Measurements from ENCODE around the gene TPX2.
"Not testable (repeated sequence)": the region's sequence is repeated elsewhere in the genome, so short reads cannot be mapped to it uniquely, and the experiment has no call there.

DNA sequence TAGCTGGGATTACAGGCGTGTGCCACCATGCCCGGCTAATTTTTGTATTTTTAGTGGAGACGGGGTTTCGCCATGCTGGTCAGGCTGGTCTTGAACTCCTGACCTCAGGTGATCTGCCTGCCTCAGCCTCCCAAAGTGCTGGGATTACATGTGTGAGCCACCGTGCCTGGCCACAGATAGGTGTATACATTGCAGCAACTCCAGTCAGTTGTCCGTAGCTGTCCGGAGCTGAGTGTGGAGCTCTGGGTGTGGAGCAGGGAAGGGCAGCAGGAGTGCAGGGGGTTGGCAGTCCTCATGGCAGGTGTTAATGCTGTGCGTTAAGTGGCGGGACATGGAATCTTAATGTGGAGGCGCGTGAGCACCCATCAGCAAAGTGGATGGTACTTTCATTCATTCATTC lies 88.9 kb downstream of the TPX2 start:
- TF ChIP-seq, protein P1, sequence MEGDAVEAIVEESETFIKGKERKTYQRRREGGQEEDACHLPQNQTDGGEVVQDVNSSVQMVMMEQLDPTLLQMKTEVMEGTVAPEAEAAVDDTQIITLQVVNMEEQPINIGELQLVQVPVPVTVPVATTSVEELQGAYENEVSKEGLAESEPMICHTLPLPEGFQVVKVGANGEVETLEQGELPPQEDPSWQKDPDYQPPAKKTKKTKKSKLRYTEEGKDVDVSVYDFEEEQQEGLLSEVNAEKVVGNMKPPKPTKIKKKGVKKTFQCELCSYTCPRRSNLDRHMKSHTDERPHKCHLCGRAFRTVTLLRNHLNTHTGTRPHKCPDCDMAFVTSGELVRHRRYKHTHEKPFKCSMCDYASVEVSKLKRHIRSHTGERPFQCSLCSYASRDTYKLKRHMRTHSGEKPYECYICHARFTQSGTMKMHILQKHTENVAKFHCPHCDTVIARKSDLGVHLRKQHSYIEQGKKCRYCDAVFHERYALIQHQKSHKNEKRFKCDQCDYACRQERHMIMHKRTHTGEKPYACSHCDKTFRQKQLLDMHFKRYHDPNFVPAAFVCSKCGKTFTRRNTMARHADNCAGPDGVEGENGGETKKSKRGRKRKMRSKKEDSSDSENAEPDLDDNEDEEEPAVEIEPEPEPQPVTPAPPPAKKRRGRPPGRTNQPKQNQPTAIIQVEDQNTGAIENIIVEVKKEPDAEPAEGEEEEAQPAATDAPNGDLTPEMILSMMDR (IDR thresholded peaks at IDR 0.05), result not testable (repeated sequence)
- TF ChIP-seq, protein P2, sequence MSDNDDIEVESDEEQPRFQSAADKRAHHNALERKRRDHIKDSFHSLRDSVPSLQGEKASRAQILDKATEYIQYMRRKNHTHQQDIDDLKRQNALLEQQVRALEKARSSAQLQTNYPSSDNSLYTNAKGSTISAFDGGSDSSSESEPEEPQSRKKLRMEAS (IDR thresholded peaks at IDR 0.05), result not testable (repeated sequence)
- TF ChIP-seq, protein P3, sequence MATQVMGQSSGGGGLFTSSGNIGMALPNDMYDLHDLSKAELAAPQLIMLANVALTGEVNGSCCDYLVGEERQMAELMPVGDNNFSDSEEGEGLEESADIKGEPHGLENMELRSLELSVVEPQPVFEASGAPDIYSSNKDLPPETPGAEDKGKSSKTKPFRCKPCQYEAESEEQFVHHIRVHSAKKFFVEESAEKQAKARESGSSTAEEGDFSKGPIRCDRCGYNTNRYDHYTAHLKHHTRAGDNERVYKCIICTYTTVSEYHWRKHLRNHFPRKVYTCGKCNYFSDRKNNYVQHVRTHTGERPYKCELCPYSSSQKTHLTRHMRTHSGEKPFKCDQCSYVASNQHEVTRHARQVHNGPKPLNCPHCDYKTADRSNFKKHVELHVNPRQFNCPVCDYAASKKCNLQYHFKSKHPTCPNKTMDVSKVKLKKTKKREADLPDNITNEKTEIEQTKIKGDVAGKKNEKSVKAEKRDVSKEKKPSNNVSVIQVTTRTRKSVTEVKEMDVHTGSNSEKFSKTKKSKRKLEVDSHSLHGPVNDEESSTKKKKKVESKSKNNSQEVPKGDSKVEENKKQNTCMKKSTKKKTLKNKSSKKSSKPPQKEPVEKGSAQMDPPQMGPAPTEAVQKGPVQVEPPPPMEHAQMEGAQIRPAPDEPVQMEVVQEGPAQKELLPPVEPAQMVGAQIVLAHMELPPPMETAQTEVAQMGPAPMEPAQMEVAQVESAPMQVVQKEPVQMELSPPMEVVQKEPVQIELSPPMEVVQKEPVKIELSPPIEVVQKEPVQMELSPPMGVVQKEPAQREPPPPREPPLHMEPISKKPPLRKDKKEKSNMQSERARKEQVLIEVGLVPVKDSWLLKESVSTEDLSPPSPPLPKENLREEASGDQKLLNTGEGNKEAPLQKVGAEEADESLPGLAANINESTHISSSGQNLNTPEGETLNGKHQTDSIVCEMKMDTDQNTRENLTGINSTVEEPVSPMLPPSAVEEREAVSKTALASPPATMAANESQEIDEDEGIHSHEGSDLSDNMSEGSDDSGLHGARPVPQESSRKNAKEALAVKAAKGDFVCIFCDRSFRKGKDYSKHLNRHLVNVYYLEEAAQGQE (IDR thresholded peaks at IDR 0.05), result not testable (repeated sequence)
- not testable (repeated sequence) for TF ChIP-seq RAD21 (conservative IDR thresholded peaks at IDR 0.05 in 1 of 2, IDR thresholded peaks at IDR 0.05 in 1 of 2); POLR2A (IDR thresholded peaks at IDR 0.05; ENCODE audit: low read length); FOXS1 (CRISPR knock-in tag; IDR thresholded peaks at IDR 0.05); KDM5A (IDR thresholded peaks at IDR 0.05)
